HL-60 (cell line): ENCODE results near the gene RBMS3.

ENCODE experiments used
- DNase-seq, 2 experiments: peaks; one replicate each; pipeline ENCODE4 v3.0.0-alpha.2; 2010 to 2020; ENCODE audit warnings: low read depth in 1 of 2, low spot score in 1 of 2
- H3K27ac ChIP-seq: fragments of 250-450 bp; sonication (Bioruptor Pico); replicated peaks from 2 replicates; pipeline ENCODE4 v1.5.1; 2020; ENCODE audit warnings: mild to moderate bottlenecking, moderate library complexity
- H3K27me3 ChIP-seq: fragments of 250-450 bp; sonication (Bioruptor Pico); 2 replicates; pipeline ENCODE4 v1.5.1; 2021; ENCODE audit warnings: mild to moderate bottlenecking, moderate library complexity; ENCODE audit not compliant: insufficient read depth, poor library complexity, severe bottlenecking
- H3K4me3 ChIP-seq: replicated peaks from 2 replicates; pipeline ENCODE4 v1.5.1; 2011; ENCODE audit warnings: mild to moderate bottlenecking, control low read depth, low read length; ENCODE audit not compliant: insufficient read depth
- CTCF ChIP-seq: IDR thresholded peaks from one replicate; pipeline ENCODE4 v1.5.1; 2011; ENCODE audit warnings: low read length, control low read depth, inconsistent platforms; ENCODE audit not compliant: insufficient read depth
- GABPA ChIP-seq: IDR thresholded peaks from 2 replicates; pipeline ENCODE4 v1.6.1; 2012; ENCODE audit warnings: low read depth
- POLR2AphosphoS5 ChIP-seq: IDR thresholded peaks from 2 replicates; pipeline ENCODE4 v1.6.1; 2012; ENCODE audit warnings: low read depth
- REST ChIP-seq: IDR thresholded peaks from 2 replicates; pipeline ENCODE4 v1.6.1; 2012; ENCODE audit warnings: low read depth; ENCODE audit not compliant: insufficient replicate concordance
- SPI1 ChIP-seq: IDR thresholded peaks from 2 replicates; pipeline ENCODE4 v1.6.1; 2012; ENCODE audit warnings: low read depth, mild to moderate bottlenecking, borderline replicate concordance

Gene RBMS3

GRCh38 chr3:29608414-29609327, 327.8 kb downstream of the RBMS3 start:
- no peak for TF ChIP-seq SPI1
- H3K27me3 ChIP-seq = no peaks in the 10 kb centered on the region
- no peak overlapping the region for H3K4me3 ChIP-seq
- DNase-seq = no peak
- H3K27ac ChIP-seq = no peak overlapping the region

DNA sequence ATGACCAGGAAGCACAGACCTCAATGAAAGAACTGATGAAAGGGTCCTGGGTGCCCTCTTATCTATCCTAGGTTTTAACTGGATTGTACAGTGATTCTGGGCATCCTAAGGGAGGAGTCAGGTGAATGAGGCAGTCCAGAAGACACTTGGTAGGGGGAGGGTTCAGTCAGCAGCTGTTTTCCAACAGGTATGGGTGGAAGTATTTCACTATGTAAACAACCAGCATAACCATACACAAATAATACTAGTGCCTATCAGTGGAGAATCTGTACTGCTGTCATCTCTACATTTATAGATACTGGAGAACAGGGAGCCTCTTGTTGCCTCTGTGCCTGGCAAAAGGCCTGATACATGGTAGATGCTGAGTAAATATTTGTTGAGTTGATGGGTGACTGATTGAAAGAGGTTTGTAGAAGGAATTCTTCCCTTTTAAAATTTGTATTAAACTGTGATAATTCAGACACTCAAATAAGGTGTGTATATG, 328.5 kb downstream of the RBMS3 start:
- no peak for TF ChIP-seq REST
- TF ChIP-seq POLR2AphosphoS5 = no peak
- no peak for TF ChIP-seq GABPA
- TF ChIP-seq SPI1 = no peak
- TF ChIP-seq CTCF = no peak
- H3K27ac ChIP-seq = no peak overlapping the region
- no peaks in the 10 kb centered on the region for H3K27me3 ChIP-seq
- DNase-seq = no peak
- H3K4me3 ChIP-seq = no peak overlapping the region

- H3K4me3 ChIP-seq = no peak overlapping the region
- no peaks in the 10 kb centered on the region for H3K27me3 ChIP-seq
- TF ChIP-seq REST (no peak), GABPA (no peak), CTCF (no peak), SPI1 (no peak), POLR2AphosphoS5 (no peak)
- H3K27ac ChIP-seq = no peak overlapping the region
- no peak for DNase-seq
Observed at GRCh38 chr3:29610781-29611180, 329.9 kb downstream of the RBMS3 start.

DNA sequence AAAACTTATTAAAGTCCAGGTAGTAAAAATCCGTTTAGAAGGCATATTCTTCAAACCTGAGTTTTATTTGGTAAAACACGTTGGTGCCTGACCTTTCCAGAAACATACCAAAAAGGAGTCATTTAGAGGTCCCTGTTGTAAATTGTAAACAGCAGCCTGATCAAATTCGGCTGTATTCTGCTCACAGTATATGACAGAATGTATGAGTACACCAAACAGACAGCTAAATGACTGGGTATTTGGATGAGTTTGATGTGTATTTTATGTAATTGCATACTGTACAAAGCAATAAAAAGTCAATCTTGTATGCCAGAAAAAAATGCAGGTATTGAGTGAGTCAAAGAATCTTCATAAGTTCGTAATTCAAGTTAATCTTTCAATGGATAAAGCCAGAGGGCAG, 330.4 kb downstream of the RBMS3 start:
- no peak for DNase-seq
- H3K27me3 ChIP-seq = no peaks in the 10 kb centered on the region
- no peak overlapping the region for H3K4me3 ChIP-seq
- no peak overlapping the region for H3K27ac ChIP-seq
- no peak for TF ChIP-seq REST
- no peak for TF ChIP-seq SPI1
- no peak for TF ChIP-seq GABPA
- TF ChIP-seq POLR2AphosphoS5 = no peak
- no peak for TF ChIP-seq CTCF
